Measurements from ENCODE around the gene PARP6. TPM values are rescaled to one million over a fixed set of nuclear protein-coding genes. Genes with fewer than 3 reads are reported as not detected.

PARP6 gene
- polyA plus RNA-seq, 3 donors, result 12.9 to 165 (median 13.5) TPM

DNA sequence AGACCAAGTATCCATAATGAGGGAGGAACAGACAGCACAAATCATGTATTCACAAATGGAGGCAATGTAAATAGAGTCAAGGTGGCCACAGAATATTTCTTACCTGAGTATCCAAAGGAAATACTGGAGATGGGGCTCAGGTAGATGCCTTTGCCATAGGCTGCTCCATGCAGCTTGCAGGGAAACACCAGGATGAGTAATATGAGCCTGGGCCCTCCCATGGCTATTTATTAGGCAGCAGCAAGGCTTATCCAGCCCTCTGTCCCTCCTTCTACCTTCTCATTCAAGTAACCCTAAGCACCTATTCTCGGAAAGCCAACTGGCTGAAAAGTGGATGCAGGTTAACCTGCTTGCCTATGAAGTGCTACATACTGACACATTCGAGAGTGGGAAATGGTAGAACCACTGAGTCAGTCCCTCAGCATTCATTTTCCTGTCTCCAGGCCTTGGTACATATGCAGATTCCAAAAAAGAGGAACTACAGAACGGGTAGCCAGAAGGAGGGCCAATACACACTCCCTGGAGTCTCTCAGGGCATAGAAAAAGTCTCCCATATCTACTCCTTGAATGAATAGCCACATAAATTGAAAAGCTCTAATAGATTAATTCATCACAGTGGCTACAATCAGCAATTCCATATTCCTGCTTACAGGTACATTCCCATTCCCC lies 23.1 kb downstream of the PARP6 start:
- no peak overlapping the region for H3K4me3 Mint-ChIP-seq
- Histone ChIP-seq H3K36me3 (replicated peaks in 1 of 2; ENCODE audit: control insufficient read depth in 1 of 2, insufficient read depth in 2 of 2, low read length in 2 of 2) (peaks cover 57 to 76% of the 10 kb centered on the region in 2 donors), H3K79me2 (ENCODE audit: insufficient read depth, low read length) (no peaks in the 10 kb centered on the region), H4K20me1 (ENCODE audit: insufficient read depth, low read length) (no peaks in the 10 kb centered on the region), H3K4me2 (replicated peaks; ENCODE audit: extremely low read depth, low read length, poor library complexity, severe bottlenecking) (no peak overlapping the region), H2AFZ (ENCODE audit: insufficient read depth, low read depth, low read length, poor library complexity, severe bottlenecking) (no peak overlapping the region), H3K27me3 (ENCODE audit: control insufficient read depth in 2 of 2, insufficient read depth in 2 of 2, low read length in 2 of 2) (no peaks in the 10 kb centered on the region), H3K4me3 (replicated peaks in 1 of 3; ENCODE audit: low read depth in 2 of 3, low read length in 3 of 3) (no peak overlapping the region), H3K9me3 (replicated peaks in 1 of 2; ENCODE audit: control insufficient read depth in 1 of 2, insufficient read depth in 1 of 2, low read length in 2 of 2) (no peaks in the 10 kb centered on the region), H3K4me1 (ENCODE audit: control insufficient read depth in 1 of 2, insufficient read depth in 2 of 2, low read length in 2 of 2) (peaks cover 9 to 13% of the 10 kb centered on the region in 2 donors), H3K9ac (ENCODE audit: insufficient read depth, low read length, poor library complexity, severe bottlenecking) (no peak overlapping the region), H3K27ac (ENCODE audit: low read depth in 1 of 2, low read length in 2 of 2) (peak overlapping the region in 1 of 2 donors; percentile 65)
- peaks cover 66 to 81% of the 10 kb centered on the region in 2 donors for H3K36me3 Mint-ChIP-seq
- peak overlapping the region; percentile 15 to 83 (median 75) for H3K27ac Mint-ChIP-seq
- no peaks in the 10 kb centered on the region for H3K9me3 Mint-ChIP-seq
- DNase-seq, result peak; percentile 28 to 71 (median 57)
- H3K4me1 Mint-ChIP-seq, result peaks cover 11% of the 10 kb centered on the region
- WGBS (ENCODE audit: insufficient coverage), result 17% methylated on average over 2 of the region's 3 CpGs
- no peak for TF ChIP-seq CTCF (IDR thresholded peaks at IDR 0.05)
- intact Hi-C loops (cut with micrococcal nuclease), result no loop called here
- H3K27me3 Mint-ChIP-seq (ENCODE audit: low read depth in 3 of 3), result peaks cover 0 to 3% (median 0%) of the 10 kb centered on the region in 3 donors

DNA sequence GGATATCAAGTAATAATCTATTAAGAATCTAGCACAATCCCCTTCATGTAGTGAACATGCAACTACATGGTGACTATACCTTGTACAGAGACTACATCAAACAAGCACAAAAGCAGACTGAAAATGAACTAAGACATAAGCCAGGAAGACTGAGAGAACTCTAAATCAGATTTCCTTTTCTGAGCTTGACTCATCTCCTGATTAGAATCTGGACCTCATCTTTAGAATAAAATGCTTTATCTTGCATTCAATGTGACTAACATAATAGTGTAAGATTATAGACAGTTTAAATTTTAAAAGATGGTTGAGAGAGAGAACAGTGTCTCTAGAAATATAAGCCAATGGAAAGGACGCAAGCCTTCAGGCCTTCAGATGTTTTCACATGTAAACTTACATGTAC lies 23.8 kb downstream of the PARP6 start:
- no peak for TF ChIP-seq CTCF (IDR thresholded peaks at IDR 0.05)
- H3K27me3 Mint-ChIP-seq (ENCODE audit: low read depth in 3 of 3), result peaks cover 0 to 3% (median 0%) of the 10 kb centered on the region in 3 donors
- Histone ChIP-seq H3K4me3 (replicated peaks in 1 of 3; ENCODE audit: low read depth in 2 of 3, low read length in 3 of 3) (no peak overlapping the region), H3K4me1 (ENCODE audit: control insufficient read depth in 1 of 2, insufficient read depth in 2 of 2, low read length in 2 of 2) (peaks cover 9 to 13% of the 10 kb centered on the region in 2 donors), H3K9ac (ENCODE audit: insufficient read depth, low read length, poor library complexity, severe bottlenecking) (no peak overlapping the region), H4K20me1 (ENCODE audit: insufficient read depth, low read length) (no peaks in the 10 kb centered on the region), H2AFZ (ENCODE audit: insufficient read depth, low read depth, low read length, poor library complexity, severe bottlenecking) (no peak overlapping the region), H3K27ac (ENCODE audit: low read depth in 1 of 2, low read length in 2 of 2) (peak overlapping the region in 1 of 2 donors; percentile 38), H3K36me3 (replicated peaks in 1 of 2; ENCODE audit: control insufficient read depth in 1 of 2, insufficient read depth in 2 of 2, low read length in 2 of 2) (peaks cover 56 to 76% of the 10 kb centered on the region in 2 donors), H3K79me2 (ENCODE audit: insufficient read depth, low read length) (no peaks in the 10 kb centered on the region), H3K27me3 (ENCODE audit: control insufficient read depth in 2 of 2, insufficient read depth in 2 of 2, low read length in 2 of 2) (no peaks in the 10 kb centered on the region), H3K9me3 (replicated peaks in 1 of 2; ENCODE audit: control insufficient read depth in 1 of 2, insufficient read depth in 1 of 2, low read length in 2 of 2) (no peaks in the 10 kb centered on the region), H3K4me2 (replicated peaks; ENCODE audit: extremely low read depth, low read length, poor library complexity, severe bottlenecking) (no peak overlapping the region)
- H3K27ac Mint-ChIP-seq, result peak overlapping the region in 1 of 7 donors; percentile 28
- intact Hi-C loops (cut with micrococcal nuclease), result no loop called here
- no CpG with 5 or more reads among the region's 1 CpG for WGBS (ENCODE audit: insufficient coverage)
- peaks cover 66 to 80% of the 10 kb centered on the region in 2 donors for H3K36me3 Mint-ChIP-seq
- H3K9me3 Mint-ChIP-seq, result no peaks in the 10 kb centered on the region
- peaks cover 11% of the 10 kb centered on the region for H3K4me1 Mint-ChIP-seq
- no peak overlapping the region for H3K4me3 Mint-ChIP-seq
- no peak for DNase-seq

All from CD14-positive monocyte (primary cell).